RWPE2 (cell line): ENCODE measurements around the gene RRN3.
"Not testable (repeated sequence)": the region's sequence is repeated elsewhere in the genome, so short reads cannot be mapped to it uniquely, and the experiment has no call there.

ENCODE experiments used
- ATAC-seq: fragments of 200-7000 bp; cut with Tn5 transposase; 3 replicates; pipeline ENCODE4 v1.9.1; 2021; ENCODE audit warnings: low read depth
- DNase-seq: peaks from one replicate; pipeline ENCODE4 v3.0.0-alpha.2; 2020; ENCODE audit warnings: low spot score
- H3K27ac ChIP-seq: fragments of 450-650 bp; 2 replicates; pipeline ENCODE4 v1.5.1; 2017; ENCODE audit warnings: mild to moderate bottlenecking; ENCODE audit not compliant: poor library complexity, severe bottlenecking
- H3K27me3 ChIP-seq: fragments of 250-450 bp; sonication (Bioruptor Pico); 2 replicates; pipeline ENCODE4 v1.5.1; 2021; ENCODE audit warnings: mild to moderate bottlenecking, moderate library complexity; ENCODE audit not compliant: insufficient read depth, poor library complexity, severe bottlenecking
- H3K36me3 ChIP-seq: fragments of 250-450 bp; sonication (Bioruptor Pico); 2 replicates; pipeline ENCODE4 v1.5.1; 2020; ENCODE audit warnings: low read depth, mild to moderate bottlenecking, moderate library complexity
- H3K4me1 ChIP-seq: fragments of 250-450 bp; sonication (Bioruptor Pico); 2 replicates; pipeline ENCODE4 v1.5.1; 2021; ENCODE audit warnings: mild to moderate bottlenecking, moderate library complexity; ENCODE audit not compliant: insufficient read depth, poor library complexity, severe bottlenecking
- H3K4me3 ChIP-seq: fragments of 250-450 bp; sonication (Bioruptor Pico); 2 replicates; pipeline ENCODE4 v1.5.1; 2021; ENCODE audit warnings: mild to moderate bottlenecking, moderate library complexity; ENCODE audit not compliant: severe bottlenecking
- H3K9me3 ChIP-seq: fragments of 250-450 bp; sonication (Bioruptor Pico); 2 replicates; pipeline ENCODE4 v1.5.1; 2021; ENCODE audit warnings: mild to moderate bottlenecking, moderate library complexity; ENCODE audit not compliant: severe bottlenecking
- CTCF ChIP-seq: fragments of 450-650 bp; IDR thresholded peaks from one replicate; pipeline ENCODE4 v1.5.1; 2017; ENCODE audit warnings: mild to moderate bottlenecking, moderate library complexity; ENCODE audit not compliant: poor library complexity, severe bottlenecking

The RRN3 gene

GRCh38 chr16:15062085-15062810 is 31.8 kb downstream of the RRN3 start:
- ATAC-seq, H3K27me3 ChIP-seq, DNase-seq, H3K4me3 ChIP-seq, H3K27ac ChIP-seq, H3K9me3 ChIP-seq, H3K4me1 ChIP-seq: not testable (repeated sequence)
- H3K36me3 ChIP-seq: peaks cover 48% of the 10 kb centered on the region

- Histone ChIP-seq H3K36me3 (peaks cover 42% of the 10 kb centered on the region), H3K27me3 (no peaks in the 10 kb centered on the region), H3K9me3 (no peaks in the 10 kb centered on the region), H3K4me1 (peaks cover 2% of the 10 kb centered on the region), H3K4me3 (no peak overlapping the region), H3K27ac (no peak overlapping the region)
- no peak for TF ChIP-seq CTCF
- DNase-seq (no peak), ATAC-seq (no peak)
These were observed 34.7 kb downstream of the RRN3 start for GRCh38 chr16:15059324-15059723.

DNA sequence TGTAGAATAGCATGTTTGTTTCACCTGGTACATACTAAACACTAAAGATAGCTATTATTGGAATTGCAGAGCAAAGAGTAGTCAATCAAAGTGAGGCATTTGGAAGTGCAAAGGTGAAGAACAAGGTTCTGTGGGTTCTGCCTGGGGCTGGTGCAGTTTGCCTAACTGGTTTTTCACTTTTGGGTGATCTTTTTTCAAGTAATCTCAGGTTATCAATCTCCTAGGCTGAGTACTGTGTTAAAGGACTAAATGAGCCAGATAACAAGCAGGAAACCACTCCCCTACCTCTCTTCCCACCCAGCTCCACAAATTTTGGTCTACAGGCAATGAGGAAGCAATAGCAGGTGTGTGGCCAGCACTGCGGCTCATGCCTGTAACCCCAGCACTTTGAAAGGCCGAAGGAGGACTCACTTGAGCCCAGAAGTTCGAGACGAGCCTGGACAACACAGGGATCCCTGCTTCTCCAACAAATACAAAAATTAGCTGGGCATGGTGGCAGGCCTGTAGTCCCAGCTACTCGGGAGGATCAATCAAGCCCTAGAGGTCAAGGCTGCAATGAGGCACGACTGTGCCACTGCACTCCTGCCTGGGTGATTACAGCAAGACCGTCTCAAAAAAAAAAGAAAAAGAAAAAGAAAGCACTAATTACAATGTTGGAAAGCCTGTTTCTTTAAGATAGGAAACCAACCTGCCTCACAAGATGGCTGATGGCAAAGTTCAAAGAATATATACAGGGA is 36.2 kb downstream of the RRN3 start:
- Histone ChIP-seq H3K9me3 (no peaks in the 10 kb centered on the region), H3K27ac (no peak overlapping the region), H3K36me3 (peaks cover 36% of the 10 kb centered on the region), H3K27me3 (no peaks in the 10 kb centered on the region), H3K4me1 (peaks cover 2% of the 10 kb centered on the region), H3K4me3 (no peak overlapping the region)
- no peak for TF ChIP-seq CTCF
- ATAC-seq (no peak), DNase-seq (no peak)

DNA sequence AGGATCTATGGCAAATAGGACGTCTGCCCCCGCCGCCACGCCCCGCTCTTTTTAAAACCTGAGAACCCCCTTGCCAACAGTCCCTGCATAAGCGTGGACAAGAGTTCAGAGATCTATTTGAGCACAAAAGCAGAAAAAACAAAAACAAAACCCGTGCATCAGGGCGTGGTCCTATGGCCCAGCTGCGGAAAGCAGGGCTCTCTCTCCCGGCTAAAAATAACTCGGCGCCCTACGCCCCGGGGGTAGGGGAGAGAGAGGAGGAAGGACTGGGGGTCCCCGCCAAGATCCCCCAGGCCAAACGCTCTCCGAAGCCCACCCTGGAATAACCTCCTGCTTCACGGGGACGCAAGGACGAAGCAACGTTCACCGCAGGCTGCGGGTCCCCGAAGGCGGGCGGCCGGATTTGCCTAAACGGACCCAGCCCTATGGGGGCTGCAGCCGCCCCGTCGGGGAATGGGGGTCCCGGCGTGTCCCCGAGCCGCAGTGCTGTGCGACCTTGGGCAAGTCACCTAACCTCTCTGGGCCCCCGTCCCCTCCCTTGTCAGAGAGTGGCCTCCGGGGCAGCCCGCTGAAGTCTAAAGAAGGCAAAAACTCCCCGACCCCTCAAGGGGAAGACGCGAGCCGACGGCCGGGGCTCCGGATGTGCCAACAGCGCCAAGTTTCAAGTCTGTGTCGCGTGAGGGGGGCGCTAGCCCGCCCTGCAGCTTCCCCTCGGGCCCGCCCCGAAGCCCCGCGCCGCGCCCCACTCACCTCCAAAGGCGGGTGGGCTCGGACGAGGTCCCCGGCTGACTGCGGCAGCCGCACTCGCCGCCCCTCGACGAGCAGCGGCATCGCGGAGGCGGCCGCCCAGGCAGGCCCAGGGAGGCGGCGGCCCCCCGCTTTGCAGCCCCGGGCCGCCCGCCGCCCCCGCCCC is 38.7 kb downstream of the RRN3 start:
- Histone ChIP-seq H3K4me3 (peak overlapping the region; percentile 89), H3K4me1 (peaks cover 2% of the 10 kb centered on the region), H3K27me3 (no peaks in the 10 kb centered on the region), H3K36me3 (peaks cover 15% of the 10 kb centered on the region), H3K9me3 (no peaks in the 10 kb centered on the region), H3K27ac (peak overlapping the region; percentile 18)
- no peak for DNase-seq
- no peak; the same call in 2 of the 3 replicates for ATAC-seq
- peak; percentile 35 for TF ChIP-seq CTCF
